Measurements from ENCODE around the gene NUCB1. TPM values are rescaled to one million over a fixed set of nuclear protein-coding genes. Genes with fewer than 3 reads are reported as not detected.
A peak's percentile ranks its signal among the peaks of the same experiment; 100 is the strongest.

Gene NUCB1
- total and polyA plus RNA-seq, 9 of the 15 experiments (the other 6 are each of a cell fraction or from before 2014, with no cell fraction given) = 3.1 to 153 (median 71.7) TPM

GRCh38 chr19:48868114-48868886, 31.8 kb upstream of the NUCB1 start, which contains the start of gene PLEKHA4 (continued):
- peak; percentile 77; the same call in 1 of the 2 replicates for TF ChIP-seq MTA1 (IDR thresholded peaks at IDR 0.05; ENCODE audit: borderline replicate concordance)
- TF ChIP-seq SUPT5H (IDR thresholded peaks at IDR 0.05) = peak; percentile 68
- TF ChIP-seq SMARCA4 (IDR thresholded peaks at IDR 0.05) = peak; percentile 78
- peak in 1 of 2 experiments; percentile 64; a peak in 1 of 4 replicates for TF ChIP-seq ZNF318 (IDR thresholded peaks at IDR 0.05; ENCODE audit: borderline replicate concordance in 1 of 2, low read depth in 1 of 2)
- TF ChIP-seq NR2C1 (IDR thresholded peaks at IDR 0.05) = peak; percentile 36; the same call in 1 of the 2 replicates
- TF ChIP-seq NR2C1 (tag; IDR thresholded peaks at IDR 0.05) = no peak
- TF ChIP-seq AFF1 (IDR thresholded peaks at IDR 0.05; ENCODE audit: low read depth in 1 of 2, partially characterized antibody in 2 of 2) = peak in 1 of 2 experiments; percentile 79
- peak in 1 of 2 experiments; percentile 60; a peak in 3 of 4 replicates for TF ChIP-seq FOXK2 (conservative IDR thresholded peaks at IDR 0.05 in 1 of 2, IDR thresholded peaks at IDR 0.05 in 1 of 2; ENCODE audit: low read depth in 2 of 2)
- TF ChIP-seq ZNF512 (tag; IDR thresholded peaks at IDR 0.05) = peak; percentile 90
- TF ChIP-seq MBD1 (CRISPR knock-in tag; IDR thresholded peaks at IDR 0.05) = no peak
